MM.1S (cell line): ENCODE measurements around the gene BCL3.

ENCODE experiments used
- CTCF ChIP-seq: fragments of 300-600 bp; sonication (generic); IDR thresholded peaks from 2 replicates; pipeline ENCODE4 v1.5.1; 2016; ENCODE audit warnings: antibody characterized with exemption, low read length, mixed read lengths
- EZH2 ChIP-seq: fragments of 300-600 bp; sonication (generic); optimal IDR thresholded peaks from 2 replicates; pipeline ENCODE3; 2017; ENCODE audit warnings: low read depth, mild to moderate bottlenecking, antibody characterized with exemption, low read length, mixed read lengths

GRCh38 chr19:44738603-44739558 is 9.6 kb upstream of the BCL3 start:
- TF ChIP-seq CTCF (no peak), EZH2 (no peak)
